HG02571 (cell line): ENCODE measurements around the gene ADNP2.

ENCODE experiments used
- ATAC-seq: cut with Tn5 transposase; IDR thresholded peaks from one replicate; pipeline ENCODE4 v1.9.1; 2021; ENCODE audit warnings: mild to moderate bottlenecking, moderate library complexity; ENCODE audit not compliant: unreplicated experiment

Gene ADNP2

DNA sequence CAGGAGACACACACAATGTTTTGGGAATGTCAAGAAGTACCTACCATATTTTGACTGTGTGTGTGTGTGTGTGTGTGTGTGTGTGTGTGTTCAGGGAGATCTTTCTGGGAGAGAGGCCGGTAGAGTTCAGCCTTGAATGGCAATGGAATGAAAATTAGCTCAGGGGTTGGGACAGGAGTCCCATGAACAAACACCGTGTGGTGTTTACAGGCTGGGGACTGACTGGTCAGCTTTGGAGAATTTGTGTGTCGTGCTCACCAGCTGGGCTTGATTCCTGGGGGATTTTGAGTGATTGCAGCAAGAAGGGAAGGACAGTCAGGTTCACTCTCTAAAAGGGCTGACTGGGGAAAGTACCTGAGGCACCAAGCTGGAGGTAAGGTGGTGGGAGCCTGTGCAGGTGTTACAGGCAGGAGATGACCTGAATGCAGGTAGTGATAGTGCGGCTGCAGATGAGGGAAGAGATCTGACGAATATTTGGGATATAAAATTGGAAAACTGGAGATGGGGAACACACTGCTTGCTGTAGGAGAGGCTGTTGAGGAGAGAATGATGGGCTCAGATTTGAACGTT is 2.5 kb upstream of the ADNP2 start:
- ATAC-seq: no peak

DNA sequence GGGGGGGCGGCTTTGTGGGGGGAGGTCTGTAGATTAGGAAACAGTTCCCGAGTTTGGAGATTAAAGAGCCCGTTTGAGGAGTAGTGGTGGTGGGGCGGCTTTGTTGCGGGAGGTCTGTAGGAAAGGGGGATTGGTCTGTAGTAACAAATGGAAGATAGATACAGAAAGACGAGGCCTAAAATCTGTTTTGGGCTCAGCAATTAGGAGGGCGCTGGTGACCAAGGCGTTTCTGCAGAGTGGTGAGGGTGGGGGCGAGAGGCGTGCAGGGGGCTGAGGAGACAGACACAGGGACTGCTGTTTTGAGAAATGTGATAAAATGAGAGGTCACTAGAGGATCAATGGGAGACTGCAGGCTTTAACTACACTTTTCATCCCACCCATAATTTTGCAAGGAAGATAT is 1.6 kb upstream of the ADNP2 start:
- no peak for ATAC-seq

DNA sequence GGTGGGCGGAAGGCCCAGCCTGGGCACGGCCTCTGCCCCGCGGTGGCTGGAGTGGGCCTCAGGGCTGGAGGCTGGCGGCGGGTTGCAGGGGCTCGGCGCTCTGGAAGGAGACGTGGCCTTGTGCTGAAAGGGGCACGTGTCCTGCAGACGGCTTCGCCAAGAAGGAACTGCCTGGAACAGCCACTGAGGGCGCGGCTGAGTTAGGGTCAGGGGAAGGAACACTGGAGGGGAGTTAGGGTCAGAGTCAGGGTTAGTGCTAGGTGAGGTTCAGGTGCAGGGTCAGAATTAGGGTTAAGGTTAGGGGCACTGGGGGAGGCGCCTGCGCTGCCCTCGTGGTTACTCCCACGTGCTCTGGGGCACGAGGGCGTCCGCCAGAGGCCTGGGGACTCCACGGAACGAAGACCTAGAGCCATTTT is 933 bp upstream of the ADNP2 start:
- no peak for ATAC-seq

DNA sequence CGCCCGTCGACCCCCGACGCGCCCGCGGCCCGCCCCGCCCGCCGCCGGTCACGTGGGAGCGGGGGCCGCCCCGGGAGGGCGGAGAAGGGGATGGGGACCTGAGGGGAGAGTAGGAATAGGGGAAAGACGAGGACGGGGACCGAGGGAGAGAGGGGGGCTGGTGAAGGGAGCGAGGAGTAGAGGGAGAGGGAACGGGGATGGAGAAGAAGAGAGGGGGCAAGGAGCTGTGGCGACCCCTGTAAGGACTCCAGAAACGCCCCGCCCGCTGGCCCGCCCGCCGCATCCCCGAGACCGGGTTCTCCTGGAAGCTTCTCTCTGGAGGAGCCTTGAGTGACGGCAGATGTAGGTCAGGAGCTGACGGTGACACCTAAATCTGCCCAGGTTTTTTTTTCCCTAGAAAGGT is 615 bp downstream of the ADNP2 start:
- ATAC-seq: peak; percentile 40

DNA sequence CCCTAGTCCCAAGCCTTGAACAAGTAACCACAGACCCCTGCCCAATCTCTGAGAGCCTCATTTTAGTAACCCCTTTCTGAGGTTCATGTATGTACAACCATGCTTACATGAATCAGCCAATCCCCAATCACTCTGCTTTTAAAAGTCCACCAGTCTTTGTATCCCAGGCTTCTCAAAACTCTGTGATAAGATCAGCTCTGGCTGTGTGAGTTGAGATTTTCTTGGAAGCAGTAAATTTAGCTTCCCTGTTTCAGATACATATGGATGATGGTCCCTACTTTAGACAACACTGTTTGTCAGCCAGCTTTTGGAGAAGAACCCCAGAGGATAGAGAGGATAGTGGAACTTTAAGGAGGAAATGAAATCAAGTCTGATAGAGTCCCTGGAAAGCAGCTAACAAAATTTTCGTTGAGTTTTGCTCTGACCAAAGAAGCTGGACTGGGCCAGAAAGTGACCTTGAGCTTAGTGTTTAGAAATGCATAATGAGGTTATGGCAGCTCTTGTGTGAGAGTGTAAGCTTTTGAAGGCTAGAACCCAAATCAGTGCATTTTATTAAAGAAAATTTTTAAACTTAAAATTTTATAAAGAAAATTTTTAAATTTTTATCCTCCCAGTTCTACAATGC is 3.7 kb downstream of the ADNP2 start:
- ATAC-seq: no peak

GRCh38 chr18:80115035-80115434 is 6.0 kb downstream of the ADNP2 start:
- ATAC-seq: no peak

- no peak for ATAC-seq
These were observed 10.0 kb downstream of the ADNP2 start for GRCh38 chr18:80119111-80119510.

DNA sequence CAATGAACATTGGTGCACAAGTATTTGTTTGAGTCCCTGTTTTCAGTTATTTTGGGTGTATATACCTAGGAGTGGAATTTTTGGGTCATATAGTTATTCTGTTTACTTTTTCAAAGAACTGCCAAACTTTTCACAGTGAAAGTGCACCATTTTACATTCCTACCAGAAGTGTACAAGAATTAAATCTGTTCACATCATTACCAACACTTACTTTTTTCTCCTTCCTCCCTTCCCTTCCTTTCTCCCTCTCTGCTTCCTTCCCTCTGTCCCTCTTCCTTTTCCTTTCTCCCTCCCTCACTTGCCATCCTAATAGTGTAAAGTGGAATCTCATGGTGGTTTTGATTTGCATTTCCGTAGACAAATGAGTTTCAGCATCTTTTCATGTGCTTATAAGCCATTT is 11.9 kb downstream of the ADNP2 start:
- no peak for ATAC-seq

GRCh38 chr18:80124131-80124530 is 15.1 kb downstream of the ADNP2 start:
- ATAC-seq: no peak

- ATAC-seq: no peak
These were observed 17.7 kb downstream of the ADNP2 start for GRCh38 chr18:80126797-80127196.

DNA sequence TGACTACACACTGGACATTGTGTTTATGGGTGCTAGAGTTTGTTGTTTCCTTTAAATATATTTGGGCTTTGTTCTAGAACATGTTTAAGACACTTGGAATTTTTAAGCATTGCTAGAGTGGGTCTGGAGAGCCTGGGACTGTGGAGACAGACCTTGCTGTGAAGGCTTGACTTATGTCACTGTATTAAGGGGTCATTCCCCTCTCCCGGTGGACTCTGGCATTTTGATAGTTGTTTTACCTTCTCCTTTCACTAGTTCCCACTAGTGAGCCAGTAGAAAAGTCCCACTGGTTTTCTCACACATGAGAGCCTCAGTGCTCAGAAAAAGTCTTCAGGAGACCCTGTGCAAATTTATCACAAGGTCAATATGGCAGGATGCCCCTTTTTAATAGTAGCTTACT is 18.6 kb downstream of the ADNP2 start:
- no peak for ATAC-seq

DNA sequence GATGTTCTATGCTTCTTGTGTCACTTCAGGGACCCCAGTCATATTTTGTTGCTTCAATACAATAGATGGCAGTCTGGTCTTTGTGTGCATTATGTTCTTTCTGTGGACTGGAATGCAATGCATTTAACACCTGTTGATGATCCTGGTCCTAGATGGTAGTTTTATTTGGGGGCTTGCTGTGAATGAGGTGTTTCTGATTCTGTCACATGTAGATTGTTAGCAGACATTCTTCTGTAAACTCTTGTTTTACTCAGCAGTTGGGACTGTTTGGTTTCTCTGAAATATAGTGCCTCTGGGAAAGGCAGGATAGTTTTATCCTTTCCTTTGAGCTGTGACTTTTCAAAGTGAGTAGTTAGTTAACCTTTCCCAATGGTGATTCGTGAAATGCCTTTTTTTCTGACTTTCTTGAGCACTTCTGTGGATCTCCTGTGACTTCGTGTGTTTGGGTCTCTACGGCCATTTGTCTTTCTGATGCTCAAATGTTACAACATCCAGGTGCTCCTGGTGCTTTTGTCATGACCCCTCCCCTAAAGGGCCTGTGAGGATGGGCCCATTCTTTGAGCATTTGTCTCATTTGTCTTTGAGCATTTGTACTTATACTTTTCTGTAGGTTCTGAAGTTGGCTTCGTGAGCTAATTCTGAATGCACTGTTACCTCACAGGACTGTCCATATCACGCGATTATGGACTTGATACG is 20.8 kb downstream of the ADNP2 start:
- no peak for ATAC-seq

GRCh38 chr18:80130555-80130954 is 21.5 kb downstream of the ADNP2 start:
- no peak for ATAC-seq

- no peak for ATAC-seq
These were observed 23.2 kb downstream of the ADNP2 start for GRCh38 chr18:80132180-80132812.

DNA sequence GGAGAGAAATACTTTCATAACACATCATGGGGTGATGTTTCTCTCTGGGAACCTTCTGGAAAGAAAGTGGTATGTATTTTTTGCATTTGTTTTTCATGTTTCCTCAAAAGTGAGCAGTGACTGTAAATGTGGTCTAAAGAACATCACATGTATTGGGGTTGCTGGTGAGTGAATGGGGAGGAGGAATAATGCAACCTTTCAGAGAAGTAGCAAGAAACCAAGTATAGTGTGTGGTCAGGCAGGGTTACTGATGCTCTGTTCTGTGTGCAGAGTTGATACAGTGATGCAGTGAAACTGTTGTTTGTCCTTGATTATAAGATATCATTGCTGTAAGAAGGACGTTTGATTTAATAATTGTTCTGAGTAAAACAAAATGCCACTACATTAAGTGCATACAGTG is 24.1 kb downstream of the ADNP2 start:
- ATAC-seq: no peak

DNA sequence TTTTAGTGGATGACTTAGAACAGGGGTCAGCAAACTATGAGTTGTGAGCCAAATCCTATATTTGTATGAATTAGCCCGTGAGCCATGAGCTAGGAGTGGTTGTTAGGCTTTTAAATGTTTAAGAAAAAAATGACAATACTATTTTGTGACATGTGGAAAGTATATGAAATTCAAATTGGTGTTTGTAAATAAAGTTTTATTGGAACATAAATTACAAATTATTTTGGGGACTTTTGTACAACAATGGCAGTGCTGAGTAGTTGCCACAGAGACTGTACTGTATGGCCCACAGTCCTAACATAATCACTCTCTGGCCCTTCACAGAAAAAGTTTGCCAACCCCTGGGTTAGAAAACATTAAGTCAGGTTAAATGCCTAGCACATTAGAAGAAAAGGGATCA is 26.1 kb downstream of the ADNP2 start:
- no peak for ATAC-seq

DNA sequence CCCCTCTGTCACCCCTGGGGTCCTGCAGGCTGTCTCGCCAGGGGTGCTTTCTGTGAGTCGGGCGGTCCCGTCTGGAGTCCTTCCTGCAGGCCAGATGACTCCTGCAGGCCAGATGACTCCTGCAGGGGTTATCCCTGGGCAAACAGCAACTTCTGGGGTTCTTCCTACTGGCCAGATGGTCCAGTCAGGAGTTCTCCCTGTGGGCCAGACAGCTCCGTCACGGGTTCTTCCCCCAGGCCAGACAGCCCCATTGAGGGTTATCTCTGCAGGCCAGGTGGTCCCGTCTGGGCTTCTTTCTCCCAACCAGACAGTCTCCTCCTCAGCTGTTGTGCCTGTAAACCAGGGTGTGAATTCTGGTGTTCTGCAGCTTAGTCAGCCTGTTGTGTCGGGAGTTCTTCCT is 27.6 kb downstream of the ADNP2 start:
- no peak for ATAC-seq

- ATAC-seq: no peak
These were observed 28.1 kb downstream of the ADNP2 start for GRCh38 chr18:80137137-80137536.

- no peak for ATAC-seq
These were observed 28.9 kb downstream of the ADNP2 start for GRCh38 chr18:80137976-80138375.

- ATAC-seq: no peak
These were observed 31.5 kb downstream of the ADNP2 start for GRCh38 chr18:80140455-80140985.

- no peak for ATAC-seq
These were observed 34.8 kb downstream of the ADNP2 start for GRCh38 chr18:80143881-80144280.
